IMR-90 (cell line): ENCODE measurements around the gene CYP26A1. TPM values are rescaled to one million over a fixed set of nuclear protein-coding genes. Genes with fewer than 3 reads are reported as not detected.

ENCODE experiments used
- ATAC-seq: fragments of 200-7000 bp; cut with Tn5 transposase; 2 replicates; pipeline ENCODE4 v1.9.1; 2020; ENCODE audit warnings: low read depth, mild to moderate bottlenecking, moderate library complexity
- BruUV-seq: library from RNA; stranded (reverse); fragments of 400-500 nt; replicated peaks from 2 replicates; lab custom pipeline; 2021; lab: Mats Ljungman, UMichigan
- CTCF ChIA-PET: fragments of 300-600 bp; formaldehyde crosslinking; extraction: SDS; loops from one replicate; lab custom pipeline; 2021; ENCODE audit warnings: antibody characterized with exemption; lab: Yijun Ruan, JAX
- POLR2A ChIA-PET: fragments of 300-600 bp; sonication (Branson Sonifier 250); formaldehyde crosslinking; loops from one replicate; lab custom pipeline; 2022; ENCODE audit warnings: antibody characterized with exemption; ENCODE audit not compliant: unreplicated experiment; lab: Charles Lee
- DNase-seq: peaks from one replicate; pipeline ENCODE4 v3.0.0; 2013
- H2AFZ ChIP-seq: replicated peaks from 2 replicates; pipeline ENCODE3; 2013; ENCODE audit warnings: low read length, mild to moderate bottlenecking; ENCODE audit not compliant: poor library complexity
- H2AK5ac ChIP-seq: 2 replicates; pipeline ENCODE4 v1.6.1; 2013; ENCODE audit warnings: low read depth, low read length, inconsistent platforms
- H2AK9ac ChIP-seq: replicated peaks from 2 replicates; pipeline ENCODE3; 2013; ENCODE audit warnings: mild to moderate bottlenecking, low read depth, low read length, moderate library complexity; ENCODE audit not compliant: poor library complexity
- H2BK120ac ChIP-seq: 2 replicates; pipeline ENCODE4 v1.6.1; 2013; ENCODE audit warnings: low read depth, low read length, inconsistent platforms
- H2BK15ac ChIP-seq: 3 replicates; pipeline ENCODE4 v1.6.1; 2013; ENCODE audit warnings: low read depth, low read length, inconsistent platforms
- H2BK20ac ChIP-seq: 2 replicates; pipeline ENCODE4 v1.6.1; 2013; ENCODE audit warnings: low read depth, mild to moderate bottlenecking, inconsistent platforms, low read length, moderate library complexity
- H2BK5ac ChIP-seq: 2 replicates; pipeline ENCODE4 v1.6.1; 2013; ENCODE audit warnings: mild to moderate bottlenecking, low read depth, low read length, inconsistent platforms; ENCODE audit not compliant: poor library complexity, severe bottlenecking
- H3K14ac ChIP-seq: replicated peaks from 2 replicates; pipeline ENCODE4 v1.6.1; 2013; ENCODE audit warnings: low read depth, low read length, inconsistent platforms
- H3K18ac ChIP-seq: 2 replicates; pipeline ENCODE4 v1.6.1; 2013; ENCODE audit warnings: low read depth, low read length, control low read depth
- H3K23ac ChIP-seq: 2 replicates; pipeline ENCODE4 v1.6.1; 2013; ENCODE audit warnings: low read depth, low read length, inconsistent platforms
- H3K27ac ChIP-seq: 2 replicates; pipeline ENCODE4 v1.5.1; 2013; ENCODE audit warnings: mild to moderate bottlenecking, control low read depth, low read length; ENCODE audit not compliant: insufficient read depth
- H3K27me3 ChIP-seq: 2 replicates; pipeline ENCODE4 v1.6.1; 2013; ENCODE audit warnings: low read length; ENCODE audit not compliant: control insufficient read depth, insufficient read depth
- H3K36me3 ChIP-seq: 2 replicates; pipeline ENCODE4 v1.6.1; 2013; ENCODE audit warnings: low read length, mixed read lengths; ENCODE audit not compliant: control insufficient read depth, insufficient read depth
- H3K4ac ChIP-seq: 2 replicates; pipeline ENCODE4 v1.6.1; 2013; ENCODE audit warnings: low read depth, low read length, inconsistent platforms
- H3K4me1 ChIP-seq: 2 replicates; pipeline ENCODE4 v1.6.1; 2013; ENCODE audit warnings: low read length, mixed read lengths; ENCODE audit not compliant: control insufficient read depth, insufficient read depth
- H3K4me2 ChIP-seq: 2 replicates; pipeline ENCODE4 v1.6.1; 2013; ENCODE audit warnings: low read depth, mild to moderate bottlenecking, control low read depth, low read length, moderate library complexity
- H3K4me3 ChIP-seq: 2 replicates; pipeline ENCODE4 v1.5.1; 2013; ENCODE audit warnings: low read depth, mild to moderate bottlenecking, control low read depth, low read length, moderate library complexity; ENCODE audit not compliant: insufficient read depth
- H3K56ac ChIP-seq: 2 replicates; pipeline ENCODE4 v1.6.1; 2013; ENCODE audit warnings: low read length, inconsistent platforms; ENCODE audit not compliant: insufficient read depth; ENCODE audit errors: extremely low read depth
- H3K79me1 ChIP-seq, 2 experiments: 2 replicates each; pipeline ENCODE4 v1.6.1; 2013; ENCODE audit warnings: low read length in 2 of 2, inconsistent platforms in 1 of 2, low read depth in 1 of 2
- H3K9ac ChIP-seq: 2 replicates; pipeline ENCODE4 v1.6.1; 2013; ENCODE audit warnings: low read depth, low read length, control low read depth
- H3K9me1 ChIP-seq: 2 replicates; pipeline ENCODE4 v1.6.1; 2013; ENCODE audit warnings: low read length, inconsistent platforms; ENCODE audit not compliant: insufficient read depth
- H3K9me3 ChIP-seq: 2 replicates; pipeline ENCODE4 v1.6.1; 2013; ENCODE audit warnings: low read length; ENCODE audit not compliant: control insufficient read depth, insufficient read depth
- H4K20me1 ChIP-seq: 2 replicates; pipeline ENCODE4 v1.6.1; 2013; ENCODE audit warnings: low read length, inconsistent platforms; ENCODE audit not compliant: insufficient read depth
- H4K5ac ChIP-seq: 2 replicates; pipeline ENCODE4 v1.6.1; 2013; ENCODE audit warnings: mild to moderate bottlenecking, low read depth, low read length, control low read depth
- H4K8ac ChIP-seq, 2 experiments: 2 replicates each; pipeline ENCODE4 v1.6.1; 2013; ENCODE audit warnings: low read depth in 2 of 2, low read length in 2 of 2, control low read depth in 1 of 2, inconsistent platforms in 1 of 2
- H4K91ac ChIP-seq: 2 replicates; pipeline ENCODE4 v1.6.1; 2013; ENCODE audit warnings: low read depth, low read length, inconsistent platforms; ENCODE audit not compliant: insufficient read depth
- CEBPB ChIP-seq: IDR thresholded peaks from 2 replicates; pipeline ENCODE4 v1.6.1; 2012; ENCODE audit warnings: low read depth, low read length, improper control_type of control experiment
- ELK1 ChIP-seq: fragments of 150-350 bp; IDR thresholded peaks from 2 replicates; pipeline ENCODE4 v1.6.1; 2016; ENCODE audit warnings: low read depth, mild to moderate bottlenecking, low read length, moderate library complexity, borderline replicate concordance
- WGBS, 2 experiments: methylation state at CpG; one replicate each; pipeline versions ENCODE4 v1.1.5 to v1.1.7; 2013; ENCODE audit warnings: missing lambda C conversion rate in 2 of 2; ENCODE audit not compliant: insufficient read length in 1 of 2; ENCODE audit errors: extremely low coverage in 2 of 2; 5-methylcytosine and 5-hydroxymethylcytosine counted together
- dilution Hi-C: fragments of 300-500 bp; cut with HindIII; formaldehyde crosslinking; loops from one replicate; pipeline ENCODE4 v1.14.3; 2018; ENCODE audit warnings: low sequenced_read_pairs; ENCODE audit not compliant: unreplicated experiment
- in situ Hi-C: fragments of 300-500 bp; cut with MboI; formaldehyde crosslinking; loops from 3 replicates; pipeline ENCODE4 v1.14.3; 2019; ENCODE audit warnings: low sequenced_read_pairs, inconsistent platforms, mixed read lengths
- intact Hi-C: fragments of 100-400 bp; cut with micrococcal nuclease; formaldehyde crosslinking; loops from 2 replicates; pipeline ENCODE4 v1.10.0; 2022
- polyA plus RNA-seq, 3 experiments: library from polyadenylated mRNA; depleted of rRNA; stranded (reverse); fragments of >200 nt; gene quantifications; 2 replicates each; pipeline ENCODE4 v1.2.3, GENCODE V29; 2012; ENCODE audit warnings: low replicate concordance in 1 of 3
- total RNA-seq: library from RNA; depleted of rRNA; stranded (reverse); fragments of >200 nt; gene quantifications from 2 replicates; pipeline ENCODE4 v1.2.3, GENCODE V29; 2012

The CYP26A1 gene
- total and polyA plus RNA-seq, 2 of the 4 experiments (the other 2 are of a cell fraction), result 0.15 TPM; not detected in 1

DNA sequence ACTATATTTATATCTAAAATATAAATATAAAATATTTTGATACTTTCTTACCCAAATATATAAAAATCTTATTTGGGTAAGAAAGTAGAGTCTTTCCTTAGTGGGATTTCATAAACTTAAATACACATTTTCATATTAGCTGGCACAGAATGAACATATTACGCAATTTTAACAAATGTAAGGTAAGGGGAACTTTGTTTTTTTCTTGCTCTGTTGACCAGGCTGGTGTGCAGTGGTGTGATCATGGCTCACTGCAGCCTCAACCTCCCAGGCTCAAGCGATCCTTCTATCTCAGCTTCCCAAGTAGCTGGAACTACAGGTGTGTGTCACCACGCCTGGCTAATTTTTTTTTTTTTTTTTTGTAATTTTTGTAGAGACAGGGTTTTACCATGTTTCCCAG lies 18.3 kb downstream of the CYP26A1 start:
- H3K9me1 ChIP-seq, result no peaks in the 10 kb centered on the region; the same call in 1 of the 2 replicates
- dilution Hi-C loops, result no loop called here
- no peak overlapping the region for H2AK5ac ChIP-seq
- ATAC-seq (no peak), DNase-seq (no peak)
- H2AFZ ChIP-seq, result no peak overlapping the region
- no peak overlapping the region for H2BK15ac ChIP-seq
- H3K27me3 ChIP-seq, result peaks cover 16% of the 10 kb centered on the region
- POLR2A ChIA-PET, result no interaction called here
- no peak overlapping the region for H3K14ac ChIP-seq
- CTCF ChIA-PET, result interaction anchor here (0.8 kb wide), 1 partner anchor 12 kb away, joined by 4 read pairs; no protein-coding TSS in a partner anchor
- no peaks in the 10 kb centered on the region for H4K20me1 ChIP-seq
- no peak overlapping the region for H4K5ac ChIP-seq
- H4K8ac ChIP-seq, result no peak overlapping the region
- intact Hi-C loops, result no loop called here
- H3K9me3 ChIP-seq, result no peaks in the 10 kb centered on the region
- H3K36me3 ChIP-seq, result no peaks in the 10 kb centered on the region
- no peak overlapping the region for H2BK5ac ChIP-seq
- H4K91ac ChIP-seq, result no peak overlapping the region
- H3K4me2 ChIP-seq, result no peak overlapping the region
- no peak for TF ChIP-seq ELK1
- TF ChIP-seq CEBPB, result peak; percentile 84
- in situ Hi-C loops, result no loop called here
- no peak overlapping the region for H2AK9ac ChIP-seq
- no peak overlapping the region for H3K27ac ChIP-seq
- H3K4ac ChIP-seq, result no peak overlapping the region
- no peaks in the 10 kb centered on the region for H3K79me1 ChIP-seq
- H2BK120ac ChIP-seq, result no peak overlapping the region
- no peak overlapping the region for H3K4me3 ChIP-seq
- H3K9ac ChIP-seq, result no peak overlapping the region
- BruUV-seq, result no TSS peak
- no peak overlapping the region for H3K23ac ChIP-seq
- H3K56ac ChIP-seq, result no peak overlapping the region
- WGBS, 2 experiments, result no CpG with 5 or more reads among the region's 3 CpGs
- no peak overlapping the region for H3K18ac ChIP-seq
- no peaks in the 10 kb centered on the region for H3K4me1 ChIP-seq
- no peak overlapping the region for H2BK20ac ChIP-seq
